ENCODE results near the gene FBXO21.
A peak's percentile ranks its signal among the peaks of the same experiment; 100 is the strongest.

FBXO21 gene

DNA sequence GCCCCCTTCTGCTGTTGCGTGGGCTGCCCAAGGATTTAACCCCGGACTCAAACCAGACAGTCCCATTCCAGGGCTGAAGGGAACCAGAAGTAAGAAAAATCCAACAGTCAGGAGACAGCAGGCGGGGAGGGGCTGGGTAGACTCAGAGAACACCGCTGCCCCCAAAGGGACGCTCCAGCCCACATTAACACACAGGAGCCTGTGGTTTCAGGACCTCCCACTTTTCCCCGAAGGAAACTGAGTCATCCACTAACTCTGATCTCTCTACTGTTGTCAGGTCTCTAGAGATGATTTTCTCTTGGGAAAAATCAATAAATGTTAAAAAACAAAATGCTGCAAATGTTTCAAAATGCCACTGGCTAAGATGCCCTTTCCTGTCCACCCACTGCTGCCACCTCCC lies 41.6 kb downstream of the FBXO21 start:
- Histone ChIP-seq H3K27me3 (ENCODE audit: insufficient read depth, poor library complexity, severe bottlenecking) (no peaks in the 10 kb centered on the region), H3K4me1 (ENCODE audit: insufficient read depth, poor library complexity, severe bottlenecking) (peaks cover under 1% of the 10 kb centered on the region), H3K27ac (ENCODE audit: poor library complexity, severe bottlenecking) (no peak overlapping the region), H3K9me3 (ENCODE audit: severe bottlenecking) (no peaks in the 10 kb centered on the region), H3K36me3 (ENCODE audit: low read depth) (peaks cover 21% of the 10 kb centered on the region), H3K4me3 (ENCODE audit: severe bottlenecking) (no peak overlapping the region)
- DNase-seq (ENCODE audit: low spot score) (no peak), ATAC-seq (ENCODE audit: low read depth) (no peak)
- no peak for TF ChIP-seq CTCF (IDR thresholded peaks at IDR 0.05; ENCODE audit: poor library complexity, severe bottlenecking)

DNA sequence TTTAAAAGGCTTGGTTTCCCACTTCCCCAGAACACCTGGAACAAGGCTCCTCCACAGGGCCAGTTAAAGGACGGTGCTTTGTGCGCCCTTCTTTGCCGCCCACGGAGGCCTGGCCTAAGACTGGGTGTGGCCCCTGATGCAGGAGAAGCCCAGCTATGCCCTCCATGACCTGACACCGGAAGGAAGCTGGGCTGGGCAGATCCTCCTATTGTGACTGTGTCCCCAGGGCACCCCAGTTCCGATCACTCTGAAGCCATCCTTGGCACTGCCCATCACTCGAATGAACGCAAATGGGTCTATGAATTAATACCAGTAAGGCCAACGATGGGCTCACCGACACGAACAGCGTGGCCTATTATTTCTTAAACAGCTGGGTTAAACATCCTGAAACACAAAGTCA lies 42.6 kb downstream of the FBXO21 start:
- Histone ChIP-seq H3K4me1 (ENCODE audit: insufficient read depth, poor library complexity, severe bottlenecking) (peaks cover 9% of the 10 kb centered on the region), H3K27me3 (ENCODE audit: insufficient read depth, poor library complexity, severe bottlenecking) (no peaks in the 10 kb centered on the region), H3K4me3 (ENCODE audit: severe bottlenecking) (no peak overlapping the region), H3K36me3 (ENCODE audit: low read depth) (peaks cover 18% of the 10 kb centered on the region), H3K27ac (ENCODE audit: poor library complexity, severe bottlenecking) (no peak overlapping the region), H3K9me3 (ENCODE audit: severe bottlenecking) (no peaks in the 10 kb centered on the region)
- ATAC-seq (ENCODE audit: low read depth) (no peak), DNase-seq (ENCODE audit: low spot score) (no peak)
- no peak for TF ChIP-seq CTCF (IDR thresholded peaks at IDR 0.05; ENCODE audit: poor library complexity, severe bottlenecking)

DNA sequence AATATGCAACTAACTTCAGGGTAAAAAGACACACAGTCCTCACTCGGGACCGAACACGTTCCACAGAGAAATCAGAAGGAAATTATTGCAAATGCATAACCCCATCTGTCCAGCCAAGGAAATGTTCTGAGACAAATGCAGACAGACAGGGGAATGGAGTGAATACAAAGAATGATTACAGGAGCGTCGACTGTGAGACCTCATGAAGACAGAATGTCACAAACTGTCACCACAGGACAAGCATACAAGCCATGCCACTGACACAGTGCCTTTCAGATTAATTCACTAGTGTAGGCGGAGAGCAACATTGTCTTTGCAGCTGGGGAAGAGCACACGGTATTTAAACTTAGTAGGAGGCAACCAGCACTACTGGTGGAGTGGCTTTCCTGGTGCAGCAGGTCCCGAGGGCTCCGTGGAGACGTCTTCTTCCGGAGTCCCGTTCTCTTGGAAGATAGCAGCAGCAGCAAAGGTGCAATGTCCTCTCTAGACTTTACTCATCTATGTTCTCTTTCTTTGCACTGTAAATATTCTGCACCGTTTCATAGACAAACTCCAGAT lies 44.6 kb downstream of the FBXO21 start:
- Histone ChIP-seq H3K4me3 (ENCODE audit: severe bottlenecking) (no peak overlapping the region), H3K9me3 (ENCODE audit: severe bottlenecking) (no peaks in the 10 kb centered on the region), H3K4me1 (ENCODE audit: insufficient read depth, poor library complexity, severe bottlenecking) (peaks cover 9% of the 10 kb centered on the region), H3K36me3 (ENCODE audit: low read depth) (peaks cover 18% of the 10 kb centered on the region), H3K27ac (ENCODE audit: poor library complexity, severe bottlenecking) (no peak overlapping the region), H3K27me3 (ENCODE audit: insufficient read depth, poor library complexity, severe bottlenecking) (no peaks in the 10 kb centered on the region)
- TF ChIP-seq CTCF (IDR thresholded peaks at IDR 0.05; ENCODE audit: poor library complexity, severe bottlenecking), result no peak
- DNase-seq (ENCODE audit: low spot score), result no peak
- ATAC-seq (ENCODE audit: low read depth), result no peak

- no peaks in the 10 kb centered on the region for H3K9me3 ChIP-seq (ENCODE audit: severe bottlenecking)
- no peaks in the 10 kb centered on the region for H3K27me3 ChIP-seq (ENCODE audit: insufficient read depth, poor library complexity, severe bottlenecking)
- ATAC-seq (ENCODE audit: low read depth) (no peak), DNase-seq (ENCODE audit: low spot score) (no peak)
- H3K36me3 ChIP-seq (ENCODE audit: low read depth), result peaks cover 15% of the 10 kb centered on the region
- H3K4me3 ChIP-seq (ENCODE audit: severe bottlenecking), result no peak overlapping the region
- no peak overlapping the region for H3K27ac ChIP-seq (ENCODE audit: poor library complexity, severe bottlenecking)
- peaks cover 11% of the 10 kb centered on the region for H3K4me1 ChIP-seq (ENCODE audit: insufficient read depth, poor library complexity, severe bottlenecking)
- TF ChIP-seq CTCF (IDR thresholded peaks at IDR 0.05; ENCODE audit: poor library complexity, severe bottlenecking), result no peak
These were observed 45.7 kb downstream of the FBXO21 start for GRCh38 chr12:117144599-117144998.

- Histone ChIP-seq H3K27me3 (ENCODE audit: insufficient read depth, poor library complexity, severe bottlenecking) (no peaks in the 10 kb centered on the region), H3K36me3 (ENCODE audit: low read depth) (peaks cover 13% of the 10 kb centered on the region), H3K9me3 (ENCODE audit: severe bottlenecking) (no peaks in the 10 kb centered on the region), H3K4me3 (ENCODE audit: severe bottlenecking) (no peak overlapping the region), H3K4me1 (ENCODE audit: insufficient read depth, poor library complexity, severe bottlenecking) (peaks cover 11% of the 10 kb centered on the region), H3K27ac (ENCODE audit: poor library complexity, severe bottlenecking) (peak overlapping the region; percentile 34)
- DNase-seq (ENCODE audit: low spot score) (peak; percentile 80), ATAC-seq (ENCODE audit: low read depth) (peak; percentile 86)
- TF ChIP-seq CTCF (IDR thresholded peaks at IDR 0.05; ENCODE audit: poor library complexity, severe bottlenecking), result no peak
These were observed 47.2 kb downstream of the FBXO21 start for GRCh38 chr12:117143008-117143532.

Data from RWPE2 (cell line).